Stimulated activated CD8-positive, alpha-beta memory T cell treated with anti-CD3 and anti-CD28 coated beads, Interleukin-12 subunit alpha, Interleukin-12 subunit beta, amount 100 ng/mL, for 1 hour (primary cell): ENCODE results near the gene MAN1A1.

ENCODE experiments used
- DNase-seq: peaks from one replicate; pipeline ENCODE4 v3.0.0-alpha.2; 2020; ENCODE audit warnings: low read depth

MAN1A1 gene

DNA sequence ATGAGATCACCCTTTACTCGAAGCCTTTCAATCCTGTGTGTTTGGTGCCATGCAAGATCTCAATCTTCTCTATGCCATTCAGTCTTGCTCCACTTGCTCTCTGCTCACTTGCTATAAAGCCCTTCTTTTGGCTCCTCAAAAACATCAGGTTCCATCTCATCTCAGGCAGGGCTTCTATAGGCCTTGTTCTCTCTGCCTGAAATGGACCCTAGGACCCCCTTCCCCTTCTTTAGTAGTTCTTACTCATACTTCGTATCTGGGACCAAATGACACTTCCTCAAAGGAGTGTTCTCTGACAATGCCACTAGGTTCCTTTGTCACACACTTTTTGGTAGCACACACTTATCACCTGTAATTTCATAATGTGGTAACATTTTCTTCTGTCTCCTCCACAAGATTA is 154.4 kb downstream of the MAN1A1 start:
- DNase-seq = no peak

DNA sequence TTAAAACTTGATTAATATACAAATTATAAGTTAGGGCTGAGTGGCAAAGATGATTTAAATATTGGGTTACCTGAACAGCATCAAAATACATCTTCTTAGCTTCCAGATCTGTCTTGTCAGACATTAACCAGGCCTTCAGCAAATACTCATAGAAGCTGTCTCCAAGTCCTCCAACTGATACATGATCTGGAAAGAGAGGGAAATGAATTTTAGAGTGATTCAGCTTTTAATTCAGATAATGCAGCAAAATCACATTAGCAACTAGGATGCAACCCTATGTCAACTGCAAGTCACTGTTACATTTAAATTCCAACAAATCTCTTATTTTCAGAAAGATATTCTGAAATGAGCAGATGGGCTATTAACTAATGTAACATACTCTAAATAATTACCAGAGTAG is 155.9 kb downstream of the MAN1A1 start:
- DNase-seq = no peak

DNA sequence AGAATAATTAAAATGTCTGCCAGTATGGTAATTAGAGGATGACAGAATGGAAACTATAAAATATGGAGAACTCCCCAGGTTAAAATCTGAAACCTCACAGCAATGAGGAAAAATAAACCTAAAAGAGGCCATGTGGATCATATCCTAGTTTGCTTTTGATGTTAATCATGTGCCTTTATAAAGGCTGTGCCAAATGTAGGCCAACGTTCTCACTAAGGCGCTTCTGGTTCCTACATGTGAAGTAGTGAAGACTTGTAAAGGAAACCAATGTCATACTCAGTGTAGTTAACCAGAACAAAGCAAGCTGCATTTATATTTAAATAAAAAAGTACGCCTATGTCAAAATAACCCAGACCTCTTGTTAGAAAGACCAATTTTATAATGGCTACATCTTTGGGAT is 157.4 kb downstream of the MAN1A1 start:
- no peak for DNase-seq

DNA sequence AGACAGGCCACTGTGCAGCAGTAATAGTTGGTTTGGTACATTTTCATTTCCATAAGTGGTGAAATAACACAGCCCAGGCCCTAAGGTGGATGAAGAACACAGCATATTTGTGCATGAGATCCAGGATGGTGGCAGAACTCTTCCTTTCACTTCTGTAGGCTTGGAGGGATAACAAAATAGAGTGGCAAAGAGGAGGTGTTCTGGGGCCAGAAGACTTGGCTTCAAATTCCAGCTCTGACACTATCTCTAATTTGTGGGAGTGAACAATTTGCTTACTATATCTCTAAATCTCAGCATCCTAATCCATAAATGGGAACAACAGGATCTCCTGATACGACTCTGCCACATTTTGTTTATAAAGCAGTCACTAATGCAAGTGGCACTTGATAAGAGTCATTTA is 159.4 kb downstream of the MAN1A1 start:
- no peak for DNase-seq

DNA sequence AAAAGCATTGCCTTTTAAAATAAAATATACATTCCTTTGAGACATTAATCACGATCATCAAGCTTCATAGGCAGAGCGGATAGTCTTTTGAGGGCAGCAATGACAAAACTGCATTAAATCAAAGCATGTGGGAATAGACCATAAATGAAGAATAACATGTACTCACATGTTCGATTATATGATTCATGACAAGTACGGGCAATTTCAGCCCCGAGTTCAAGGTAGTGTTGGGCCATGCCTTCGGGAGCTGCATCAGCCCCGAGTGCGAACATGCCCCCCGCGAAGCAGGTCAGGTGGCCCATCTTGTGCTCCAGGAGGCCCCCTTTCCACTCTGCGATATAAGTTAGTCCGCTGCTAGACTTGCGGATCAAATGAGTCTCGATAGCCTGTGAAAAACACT is 160.1 kb downstream of the MAN1A1 start:
- DNase-seq = no peak

DNA sequence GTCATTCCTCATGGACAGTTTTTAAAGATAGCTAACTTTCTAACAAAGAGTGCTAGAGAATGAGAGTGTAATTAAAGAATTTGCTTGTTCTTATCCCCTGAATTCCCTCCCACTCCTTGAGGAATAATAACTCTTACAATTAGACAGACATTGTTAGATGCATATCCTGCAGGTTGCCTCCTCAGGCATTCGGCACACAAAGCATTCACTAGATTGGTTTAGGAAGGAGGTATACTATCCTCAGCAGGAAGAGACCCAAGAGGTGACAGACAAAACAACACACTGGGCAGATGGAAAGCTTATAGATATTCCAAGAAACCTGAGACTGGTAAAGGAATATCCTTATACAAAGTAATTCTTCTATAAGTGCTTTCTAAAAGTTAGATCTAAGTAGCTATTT is 162.0 kb downstream of the MAN1A1 start:
- no peak for DNase-seq

DNA sequence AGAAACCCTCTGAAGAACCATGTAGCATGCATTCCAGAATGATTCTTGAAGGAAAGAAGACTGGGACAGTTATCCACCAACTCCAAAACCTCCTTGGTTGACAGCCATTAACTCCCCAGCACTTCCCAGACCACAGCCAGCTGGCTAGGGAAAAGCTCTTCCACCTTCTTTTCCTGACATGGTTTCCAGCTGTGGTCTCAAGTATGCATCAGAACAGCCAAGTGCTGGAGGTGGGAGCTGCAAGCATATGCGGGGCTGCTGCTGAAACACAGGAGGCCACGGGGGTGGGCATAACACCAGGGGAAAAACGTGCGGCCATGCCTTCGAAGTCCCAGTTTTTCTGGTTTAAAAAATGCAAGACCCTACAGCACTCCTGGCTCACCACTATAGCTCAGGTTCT is 163.1 kb downstream of the MAN1A1 start:
- no peak for DNase-seq

DNA sequence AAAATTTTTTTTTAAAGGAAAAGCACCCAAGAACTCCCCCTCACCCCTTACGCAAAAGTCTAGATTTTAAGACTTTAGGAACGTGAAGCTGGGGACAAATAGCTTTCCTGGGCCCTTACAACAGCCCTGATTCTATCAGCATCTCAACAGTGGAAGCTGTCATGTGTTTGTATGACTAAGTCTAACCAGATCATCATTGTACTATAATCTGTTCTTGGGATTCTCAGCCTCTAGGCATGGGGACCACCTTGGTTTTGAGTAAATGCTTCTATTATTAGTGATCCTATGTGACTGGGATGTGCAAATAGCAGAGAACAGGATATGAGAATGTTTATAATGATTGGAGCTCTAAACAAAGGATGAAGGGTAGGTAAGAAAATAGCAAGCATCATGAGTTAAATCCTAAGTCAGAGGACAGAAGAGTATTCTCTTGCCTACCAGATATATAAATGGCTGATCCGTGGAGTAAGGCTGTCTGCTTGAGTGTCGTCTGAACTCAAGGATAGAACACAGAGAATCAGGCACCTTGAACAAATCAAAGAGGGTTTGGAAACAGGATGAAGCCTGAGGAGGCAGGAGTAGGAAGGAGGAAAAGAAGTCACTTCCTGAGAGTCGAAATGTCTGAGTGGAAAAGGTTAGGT is 165.4 kb downstream of the MAN1A1 start:
- no peak for DNase-seq

DNA sequence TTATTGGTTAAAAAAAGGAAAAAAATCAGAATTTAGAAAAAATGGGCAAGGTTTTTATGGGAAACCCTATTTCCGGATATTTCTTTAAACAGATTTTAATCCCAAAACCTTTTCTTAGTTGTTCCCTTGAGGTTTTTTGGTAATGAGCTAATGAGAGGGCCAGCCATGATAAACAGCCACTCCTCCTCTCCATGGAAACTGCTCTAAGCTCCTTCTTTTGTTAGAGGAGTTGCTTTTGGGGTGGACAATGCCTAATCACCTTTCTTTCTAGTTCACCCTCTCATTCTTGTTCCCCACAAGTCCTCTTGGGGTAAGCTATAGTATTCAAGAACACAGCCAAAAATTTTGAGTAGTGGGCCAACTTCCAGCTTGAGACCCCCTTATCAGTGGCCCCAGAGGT is 166.1 kb downstream of the MAN1A1 start:
- no peak for DNase-seq

DNA sequence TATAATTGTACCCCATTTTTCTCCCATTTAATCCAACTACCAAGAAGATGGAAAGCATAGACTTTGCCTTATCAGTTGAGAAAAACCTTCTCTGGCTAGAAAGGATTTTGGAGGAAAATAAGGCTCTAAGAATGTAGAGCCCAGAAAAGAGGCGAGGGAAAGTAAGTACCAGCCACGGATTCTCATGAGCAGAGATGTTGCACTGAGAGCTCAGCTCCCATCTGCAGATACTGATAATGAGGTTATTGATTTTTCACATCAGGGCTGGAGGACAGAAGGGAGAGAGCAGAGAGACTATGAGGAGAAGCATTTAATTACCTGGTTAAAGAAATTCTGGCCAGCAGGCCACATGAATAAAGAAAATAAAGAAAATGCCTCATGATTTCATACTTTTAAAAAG is 166.7 kb downstream of the MAN1A1 start:
- no peak for DNase-seq

DNA sequence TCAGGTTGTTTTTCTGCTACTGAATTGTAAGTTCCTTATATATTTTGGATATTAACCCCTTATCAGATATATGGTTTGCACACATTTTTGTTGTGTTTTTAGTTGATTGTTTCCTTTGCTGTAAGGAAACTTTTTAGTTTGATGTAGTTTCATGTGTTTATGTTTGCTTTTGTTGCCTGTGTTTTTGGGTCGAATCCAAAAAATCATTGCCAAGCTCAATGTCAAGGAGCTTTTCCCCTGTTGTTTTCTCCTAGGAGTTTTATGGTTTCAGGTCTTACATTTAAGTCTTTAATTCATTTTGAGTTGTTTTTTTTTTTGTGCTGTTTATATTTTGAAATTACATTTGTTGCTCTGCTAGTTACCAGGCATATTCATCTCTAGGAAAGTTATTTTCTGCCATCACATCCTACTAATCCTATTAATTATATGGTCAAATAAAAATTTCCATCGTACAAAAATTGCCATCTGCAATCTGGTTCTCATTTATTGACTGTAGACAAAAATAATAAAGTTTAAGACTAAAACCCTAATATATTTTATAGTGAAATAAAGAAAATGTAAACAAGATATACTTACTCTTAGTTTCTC is 167.3 kb downstream of the MAN1A1 start:
- no peak for DNase-seq

DNA sequence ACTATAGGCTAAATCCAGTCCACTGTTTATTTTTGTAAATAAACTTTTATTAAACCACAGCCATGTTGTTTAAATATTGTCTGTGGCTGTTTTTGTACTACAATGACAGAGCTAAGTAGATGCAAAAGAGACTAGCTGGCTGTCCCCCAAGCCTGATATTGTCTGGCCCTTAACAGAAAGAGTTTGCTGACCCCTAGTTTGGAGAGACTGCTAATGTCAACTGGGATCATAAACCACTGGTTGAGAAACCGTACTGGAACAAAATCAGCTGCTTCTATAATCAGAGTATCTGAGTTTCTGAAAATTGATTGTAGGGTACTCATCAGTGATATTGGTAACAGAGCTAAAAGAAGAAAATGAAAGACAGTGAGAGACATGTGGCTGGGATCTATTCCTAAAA is 168.5 kb downstream of the MAN1A1 start:
- DNase-seq = no peak

DNA sequence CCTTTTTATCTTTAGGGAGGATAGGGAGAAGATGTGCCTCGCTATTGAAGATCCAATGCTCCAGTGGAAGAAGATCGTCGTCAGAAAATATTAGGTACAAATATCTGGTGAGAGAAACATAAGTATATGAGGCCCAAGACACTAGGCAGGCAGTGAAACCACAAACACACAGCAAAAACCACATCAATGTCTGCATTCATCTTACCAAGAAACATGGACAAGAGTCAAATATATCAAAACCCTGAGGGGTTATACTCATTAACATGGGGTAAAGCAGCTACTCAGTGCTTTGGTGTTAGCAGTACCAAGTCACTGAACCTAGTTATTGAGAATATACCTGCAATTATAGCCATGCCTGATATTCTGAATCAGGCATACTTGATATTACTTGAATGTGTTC is 169.7 kb downstream of the MAN1A1 start:
- no peak for DNase-seq

DNA sequence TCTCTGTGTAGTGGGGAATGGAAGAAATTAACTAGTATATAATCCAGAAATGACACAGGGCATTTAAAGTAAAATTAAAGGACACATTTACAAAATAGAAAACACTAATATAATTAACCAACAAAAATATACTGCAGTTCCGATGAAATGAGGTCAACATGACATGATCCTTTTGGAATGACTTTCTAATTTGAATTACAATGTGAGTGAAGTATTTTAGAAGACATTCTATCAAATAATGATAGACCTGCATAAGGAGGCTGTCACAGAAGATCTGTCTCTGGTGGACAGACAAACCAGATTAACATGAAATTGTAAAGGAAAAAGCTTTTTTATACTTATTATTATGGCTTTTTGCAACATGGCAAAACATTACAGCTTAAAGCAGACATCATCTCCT is 170.5 kb downstream of the MAN1A1 start:
- no peak for DNase-seq

DNA sequence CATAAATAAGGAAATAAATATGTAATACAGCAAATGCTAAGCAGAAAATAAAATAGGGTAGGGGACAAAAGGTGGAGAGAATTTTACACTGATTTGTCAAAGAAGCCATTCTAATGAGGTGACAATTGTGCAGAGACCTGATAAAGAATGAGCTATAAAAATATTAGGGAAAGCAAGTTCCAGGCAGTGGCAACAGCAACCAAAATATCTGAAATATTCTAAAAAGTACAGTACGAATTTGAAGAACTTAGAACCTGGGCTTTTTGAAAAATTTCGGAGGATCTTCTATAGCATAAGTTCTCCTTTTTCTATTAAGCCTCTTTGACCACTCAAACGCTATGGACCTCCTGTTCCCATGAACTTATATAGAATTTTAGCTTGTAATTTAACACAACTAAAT is 173.1 kb downstream of the MAN1A1 start:
- DNase-seq = no peak

DNA sequence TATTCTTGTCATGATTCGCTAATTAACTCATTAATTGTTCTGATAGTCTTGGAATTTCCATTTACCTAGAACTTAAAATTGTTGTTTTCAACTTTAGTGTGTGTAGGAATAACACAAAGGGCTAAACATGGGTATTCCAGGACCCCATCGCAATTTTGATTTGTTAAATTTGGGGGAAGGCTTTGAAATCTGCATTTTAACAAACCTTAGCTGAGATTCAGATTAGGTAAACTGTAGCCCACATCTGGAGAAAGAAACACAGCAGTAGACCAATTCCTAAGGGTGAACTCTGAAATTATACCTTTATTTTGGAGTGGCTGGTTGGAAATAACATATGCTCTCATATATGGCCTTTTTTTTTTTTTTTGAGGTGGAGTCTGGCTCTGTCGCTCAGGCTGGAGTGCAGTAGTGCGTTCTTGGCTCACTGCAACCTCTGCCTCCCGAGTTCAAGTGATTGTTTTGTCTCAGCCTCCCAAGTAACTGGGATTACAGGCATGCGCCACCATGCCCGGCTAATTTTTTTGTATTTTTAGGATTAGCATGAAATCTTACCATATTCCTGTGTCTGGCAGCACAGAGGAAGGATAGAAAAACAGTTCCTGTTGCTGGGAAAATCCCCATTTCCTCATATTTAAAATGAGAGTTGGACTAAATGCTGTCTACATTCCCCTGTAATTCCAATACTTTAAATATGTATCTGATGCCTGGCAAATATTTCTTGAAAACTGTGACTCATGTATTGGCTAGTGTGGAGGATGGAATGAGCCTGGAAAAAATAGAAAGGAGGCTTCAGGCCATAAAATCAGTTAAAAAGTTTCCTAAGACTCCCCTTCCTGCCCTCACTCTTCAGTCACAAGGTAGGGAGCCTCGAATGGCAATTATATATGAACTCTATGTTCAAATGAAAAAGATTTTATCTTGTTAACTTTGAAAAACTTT is 174.4 kb downstream of the MAN1A1 start:
- DNase-seq = no peak

DNA sequence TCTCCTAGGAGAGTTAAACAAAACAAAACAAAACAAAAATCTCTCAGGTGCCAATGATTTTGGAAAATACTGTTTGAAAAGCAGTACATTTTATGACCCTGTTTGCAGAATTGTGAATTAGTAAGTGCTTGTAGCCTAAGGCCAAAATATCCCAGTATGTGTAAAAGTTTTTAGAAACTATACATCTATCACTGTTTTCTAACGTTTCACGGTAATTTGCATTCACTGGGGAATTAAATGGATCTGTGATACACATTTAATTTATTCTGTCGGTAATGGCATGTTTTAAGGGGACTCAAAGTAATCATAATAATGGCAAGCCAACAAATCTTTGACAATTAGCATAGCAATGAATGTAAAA is 175.5 kb downstream of the MAN1A1 start:
- no peak for DNase-seq

DNA sequence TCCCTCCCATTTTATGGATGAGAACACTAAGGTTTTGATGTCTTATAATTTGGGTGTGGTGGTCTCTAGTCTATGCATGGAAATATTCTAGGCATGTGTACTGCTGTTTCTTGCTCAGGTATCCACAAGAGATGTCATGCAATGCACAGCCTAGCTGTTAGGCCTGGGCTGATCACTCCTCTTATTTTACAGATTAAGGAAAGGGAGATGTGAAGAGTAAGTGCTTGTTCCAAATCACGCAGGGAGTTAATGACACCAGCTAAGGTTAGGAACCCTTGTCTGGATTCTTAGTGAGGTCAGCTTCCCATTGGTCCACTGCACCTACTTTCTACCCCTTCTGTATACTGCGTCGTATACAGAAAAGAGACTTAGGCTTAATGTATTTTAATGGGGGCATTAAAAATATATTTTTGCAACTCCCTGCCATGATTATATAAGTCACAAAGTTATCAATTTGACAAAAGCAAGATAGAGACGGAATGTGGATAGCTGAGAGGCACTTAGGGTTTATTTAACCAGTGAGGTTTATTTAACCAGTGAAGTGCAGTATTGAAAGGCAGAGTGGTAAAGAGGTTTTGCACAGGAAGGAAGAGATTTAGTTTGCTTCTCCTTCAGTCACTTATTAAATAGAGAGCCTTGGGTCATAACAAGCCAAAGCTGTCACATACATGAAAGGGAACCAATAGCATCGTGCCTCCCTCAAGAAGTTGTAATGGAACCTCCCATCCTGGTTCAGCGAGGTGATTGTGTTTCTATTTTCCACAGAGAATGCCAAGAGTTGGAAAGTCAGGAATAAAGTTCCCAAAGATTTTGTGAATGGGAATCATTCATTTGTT is 176.1 kb downstream of the MAN1A1 start:
- no peak for DNase-seq

DNA sequence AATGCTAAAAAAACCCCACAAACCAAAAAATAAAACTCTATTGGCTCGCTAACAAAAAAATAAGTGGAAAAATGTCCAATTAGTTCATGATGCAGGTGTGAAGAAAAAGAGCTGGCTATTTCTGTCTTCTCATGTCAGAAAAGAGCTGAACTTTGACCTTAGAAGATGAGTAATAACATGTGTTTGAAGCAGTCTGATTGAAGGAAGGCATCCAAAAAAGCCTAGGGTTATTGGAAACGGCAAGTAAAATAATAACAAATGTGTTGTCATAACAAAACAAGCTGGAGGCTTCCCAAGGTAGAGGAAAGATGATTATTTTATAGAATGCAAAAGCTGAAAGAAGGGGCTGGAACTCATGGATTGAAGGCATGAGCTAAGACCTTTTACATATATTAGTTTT is 176.7 kb downstream of the MAN1A1 start:
- DNase-seq = no peak

DNA sequence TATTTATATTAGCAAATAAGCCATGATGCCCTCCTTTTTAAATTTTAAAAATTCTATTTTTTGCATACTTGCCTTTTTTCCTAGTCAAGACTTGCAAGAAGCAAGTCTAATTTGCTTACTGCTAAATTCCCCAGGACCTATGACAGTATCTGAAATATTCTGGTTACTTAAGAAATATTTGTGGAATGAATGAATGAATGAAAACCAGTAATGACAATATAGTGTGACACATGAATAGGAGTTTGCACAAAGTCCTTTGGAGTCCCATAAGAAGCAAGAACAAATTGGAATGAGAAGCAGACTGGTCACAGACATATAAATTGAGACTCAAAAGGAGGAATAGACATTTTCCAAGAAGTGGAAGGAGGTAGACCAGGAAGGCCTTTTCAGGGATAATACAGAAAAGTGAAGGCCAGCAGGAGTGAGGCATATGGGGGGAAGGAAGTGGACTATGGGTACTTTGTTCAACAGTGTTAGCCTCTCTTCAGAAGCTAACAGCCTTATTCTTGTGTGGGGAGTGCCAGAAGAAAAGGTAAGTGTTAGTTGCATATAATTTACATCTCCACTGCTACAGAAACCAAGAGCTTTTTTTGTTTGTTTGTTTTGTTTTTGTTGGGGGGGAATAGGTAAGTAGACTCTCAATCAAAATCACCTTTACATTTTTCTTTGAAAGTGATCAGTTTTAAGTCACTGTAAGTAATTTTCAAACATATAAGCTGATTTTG is 177.5 kb downstream of the MAN1A1 start:
- DNase-seq = no peak

DNA sequence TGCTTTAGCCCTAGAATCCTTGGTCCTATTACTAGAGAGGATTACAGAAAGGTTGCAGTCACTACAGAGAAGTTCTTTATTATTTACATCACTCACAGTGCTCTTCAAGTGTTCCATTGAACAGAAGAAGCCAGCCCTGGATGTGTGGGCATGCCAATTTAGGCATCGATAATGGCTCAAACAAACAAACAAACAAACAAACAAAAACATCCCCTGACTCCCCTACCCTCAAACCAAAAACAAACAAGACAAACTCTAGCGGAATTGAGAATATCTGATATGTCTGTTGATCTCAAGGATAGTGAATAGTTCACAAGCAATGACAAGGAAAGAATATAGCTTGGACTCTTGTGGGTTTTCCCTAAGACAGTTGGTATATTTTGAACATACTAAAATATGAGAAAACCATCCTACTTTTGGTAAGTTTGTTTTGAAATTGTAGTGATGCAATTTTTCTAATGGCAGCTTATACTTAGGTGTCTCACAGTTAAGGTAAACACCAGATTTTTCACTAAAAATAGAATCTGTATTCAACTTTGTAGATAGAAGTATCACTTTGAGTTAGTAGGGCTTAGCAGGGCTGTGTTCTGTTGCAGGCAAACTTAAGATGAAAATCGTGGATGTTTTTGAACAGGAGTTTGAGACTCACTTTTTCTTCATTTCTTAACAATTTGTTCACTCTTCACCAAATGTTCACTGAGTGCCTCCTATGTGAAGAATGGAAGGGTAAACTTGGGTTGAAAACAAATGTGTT is 178.3 kb downstream of the MAN1A1 start:
- DNase-seq = no peak
